Gastroesophageal sphincter (tissue), 3 donors: ENCODE results near the gene PAX5.

Source experiments
- CTCF ChIP-seq, 4 experiments: fragments of 200-600 bp in 2 of 4; fragments of 450-650 bp in 2 of 4; sonication (generic) in 1 of 4; IDR thresholded peaks; one replicate each; pipeline ENCODE4 v1.5.1; 2017 to 2019; ENCODE audit warnings: antibody characterized with exemption in 4 of 4, mild to moderate bottlenecking in 2 of 4, moderate library complexity in 2 of 4
- EP300 ChIP-seq: sonication (generic); formaldehyde crosslinking; IDR thresholded peaks from one replicate; pipeline ENCODE4 v1.6.1; 2017; ENCODE audit warnings: antibody characterized with exemption, mild to moderate bottlenecking

GRCh38 chr9:36991516-36992134 is 42.4 kb downstream of the PAX5 start:
- TF ChIP-seq EP300 = no peak
- TF ChIP-seq CTCF (IDR thresholded peaks at IDR 0.05) = no peak
